Measurements from ENCODE around the gene SAMD5. TPM values are rescaled to one million over a fixed set of nuclear protein-coding genes. Genes with fewer than 3 reads are reported as not detected.

The SAMD5 gene
- total and polyA plus RNA-seq, 10 of the 15 experiments (the other 5 are each of a cell fraction or from before 2014, with no cell fraction given), result 0.01 to 0.23 (median 0.05) TPM; not detected in 5

DNA sequence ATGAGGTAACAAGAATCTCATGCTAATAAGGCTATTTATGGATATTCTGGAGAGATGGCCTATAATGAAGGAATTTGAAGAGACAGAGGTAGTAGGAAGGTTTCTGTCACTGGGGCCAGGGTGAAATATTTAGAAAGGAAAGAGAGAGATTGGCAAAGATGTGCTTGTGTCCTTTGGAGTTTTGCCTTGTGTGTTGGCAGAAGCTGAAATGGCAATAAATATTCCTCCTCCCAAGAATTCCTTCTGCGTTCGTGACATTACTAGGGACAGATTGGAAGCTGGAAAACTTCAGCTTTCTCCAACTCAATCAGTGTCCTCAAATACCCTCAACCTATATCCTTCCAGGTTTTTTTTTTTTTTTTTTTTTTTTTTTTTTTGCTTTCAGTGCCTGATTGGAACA lies 6.3 kb downstream of the SAMD5 start (continued):
- TF ChIP-seq, protein P1, sequence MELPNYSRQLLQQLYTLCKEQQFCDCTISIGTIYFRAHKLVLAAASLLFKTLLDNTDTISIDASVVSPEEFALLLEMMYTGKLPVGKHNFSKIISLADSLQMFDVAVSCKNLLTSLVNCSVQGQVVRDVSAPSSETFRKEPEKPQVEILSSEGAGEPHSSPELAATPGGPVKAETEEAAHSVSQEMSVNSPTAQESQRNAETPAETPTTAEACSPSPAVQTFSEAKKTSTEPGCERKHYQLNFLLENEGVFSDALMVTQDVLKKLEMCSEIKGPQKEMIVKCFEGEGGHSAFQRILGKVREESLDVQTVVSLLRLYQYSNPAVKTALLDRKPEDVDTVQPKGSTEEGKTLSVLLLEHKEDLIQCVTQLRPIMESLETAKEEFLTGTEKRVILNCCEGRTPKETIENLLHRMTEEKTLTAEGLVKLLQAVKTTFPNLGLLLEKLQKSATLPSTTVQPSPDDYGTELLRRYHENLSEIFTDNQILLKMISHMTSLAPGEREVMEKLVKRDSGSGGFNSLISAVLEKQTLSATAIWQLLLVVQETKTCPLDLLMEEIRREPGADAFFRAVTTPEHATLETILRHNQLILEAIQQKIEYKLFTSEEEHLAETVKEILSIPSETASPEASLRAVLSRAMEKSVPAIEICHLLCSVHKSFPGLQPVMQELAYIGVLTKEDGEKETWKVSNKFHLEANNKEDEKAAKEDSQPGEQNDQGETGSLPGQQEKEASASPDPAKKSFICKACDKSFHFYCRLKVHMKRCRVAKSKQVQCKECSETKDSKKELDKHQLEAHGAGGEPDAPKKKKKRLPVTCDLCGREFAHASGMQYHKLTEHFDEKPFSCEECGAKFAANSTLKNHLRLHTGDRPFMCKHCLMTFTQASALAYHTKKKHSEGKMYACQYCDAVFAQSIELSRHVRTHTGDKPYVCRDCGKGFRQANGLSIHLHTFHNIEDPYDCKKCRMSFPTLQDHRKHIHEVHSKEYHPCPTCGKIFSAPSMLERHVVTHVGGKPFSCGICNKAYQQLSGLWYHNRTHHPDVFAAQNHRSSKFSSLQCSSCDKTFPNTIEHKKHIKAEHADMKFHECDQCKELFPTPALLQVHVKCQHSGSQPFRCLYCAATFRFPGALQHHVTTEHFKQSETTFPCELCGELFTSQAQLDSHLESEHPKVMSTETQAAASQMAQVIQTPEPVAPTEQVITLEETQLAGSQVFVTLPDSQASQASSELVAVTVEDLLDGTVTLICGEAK (IDR thresholded peaks at IDR 0.05; ENCODE audit: borderline replicate concordance), result no peak
- TF ChIP-seq RCOR1 (conservative IDR thresholded peaks at IDR 0.05; ENCODE audit: low read depth, low read length) (no peak), SMARCA5 (IDR thresholded peaks at IDR 0.05) (no peak), HDAC2 (IDR thresholded peaks at IDR 0.05) (no peak)
- TF ChIP-seq, protein P2, sequence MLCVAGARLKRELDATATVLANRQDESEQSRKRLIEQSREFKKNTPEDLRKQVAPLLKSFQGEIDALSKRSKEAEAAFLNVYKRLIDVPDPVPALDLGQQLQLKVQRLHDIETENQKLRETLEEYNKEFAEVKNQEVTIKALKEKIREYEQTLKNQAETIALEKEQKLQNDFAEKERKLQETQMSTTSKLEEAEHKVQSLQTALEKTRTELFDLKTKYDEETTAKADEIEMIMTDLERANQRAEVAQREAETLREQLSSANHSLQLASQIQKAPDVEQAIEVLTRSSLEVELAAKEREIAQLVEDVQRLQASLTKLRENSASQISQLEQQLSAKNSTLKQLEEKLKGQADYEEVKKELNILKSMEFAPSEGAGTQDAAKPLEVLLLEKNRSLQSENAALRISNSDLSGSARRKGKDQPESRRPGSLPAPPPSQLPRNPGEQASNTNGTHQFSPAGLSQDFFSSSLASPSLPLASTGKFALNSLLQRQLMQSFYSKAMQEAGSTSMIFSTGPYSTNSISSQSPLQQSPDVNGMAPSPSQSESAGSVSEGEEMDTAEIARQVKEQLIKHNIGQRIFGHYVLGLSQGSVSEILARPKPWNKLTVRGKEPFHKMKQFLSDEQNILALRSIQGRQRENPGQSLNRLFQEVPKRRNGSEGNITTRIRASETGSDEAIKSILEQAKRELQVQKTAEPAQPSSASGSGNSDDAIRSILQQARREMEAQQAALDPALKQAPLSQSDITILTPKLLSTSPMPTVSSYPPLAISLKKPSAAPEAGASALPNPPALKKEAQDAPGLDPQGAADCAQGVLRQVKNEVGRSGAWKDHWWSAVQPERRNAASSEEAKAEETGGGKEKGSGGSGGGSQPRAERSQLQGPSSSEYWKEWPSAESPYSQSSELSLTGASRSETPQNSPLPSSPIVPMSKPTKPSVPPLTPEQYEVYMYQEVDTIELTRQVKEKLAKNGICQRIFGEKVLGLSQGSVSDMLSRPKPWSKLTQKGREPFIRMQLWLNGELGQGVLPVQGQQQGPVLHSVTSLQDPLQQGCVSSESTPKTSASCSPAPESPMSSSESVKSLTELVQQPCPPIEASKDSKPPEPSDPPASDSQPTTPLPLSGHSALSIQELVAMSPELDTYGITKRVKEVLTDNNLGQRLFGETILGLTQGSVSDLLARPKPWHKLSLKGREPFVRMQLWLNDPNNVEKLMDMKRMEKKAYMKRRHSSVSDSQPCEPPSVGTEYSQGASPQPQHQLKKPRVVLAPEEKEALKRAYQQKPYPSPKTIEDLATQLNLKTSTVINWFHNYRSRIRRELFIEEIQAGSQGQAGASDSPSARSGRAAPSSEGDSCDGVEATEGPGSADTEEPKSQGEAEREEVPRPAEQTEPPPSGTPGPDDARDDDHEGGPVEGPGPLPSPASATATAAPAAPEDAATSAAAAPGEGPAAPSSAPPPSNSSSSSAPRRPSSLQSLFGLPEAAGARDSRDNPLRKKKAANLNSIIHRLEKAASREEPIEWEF (IDR thresholded peaks at IDR 0.05; ENCODE audit: insufficient replicate concordance, low read depth, low read length), result no peak
